KOPT-K1 (cell line): ENCODE results near the gene SP9.

Experiments used
- H3K27ac ChIP-seq: fragments of 200-600 bp; sonication (generic); 2 replicates; pipeline ENCODE4 v1.5.1; 2016; ENCODE audit warnings: antibody characterized with exemption, mild to moderate bottlenecking, low read depth, low read length; ENCODE audit not compliant: poor library complexity, severe bottlenecking
- H3K36me3 ChIP-seq: fragments of 200-600 bp; sonication (generic); 2 replicates; pipeline ENCODE4 v1.5.1; 2017; ENCODE audit warnings: antibody characterized with exemption, mild to moderate bottlenecking, low read length, moderate library complexity; ENCODE audit not compliant: insufficient read depth
- H3K9me3 ChIP-seq: fragments of 200-600 bp; sonication (generic); 2 replicates; pipeline ENCODE4 v1.5.1; 2017; ENCODE audit warnings: antibody characterized with exemption, low read length, mild to moderate bottlenecking; ENCODE audit not compliant: insufficient read depth, poor library complexity, severe bottlenecking

SP9 gene

GRCh38 chr2:174328961-174329715 lies 5.6 kb upstream of the SP9 start:
- H3K36me3 ChIP-seq, result no peaks in the 10 kb centered on the region
- H3K27ac ChIP-seq, result no peak overlapping the region
- peaks cover 26% of the 10 kb centered on the region for H3K9me3 ChIP-seq

DNA sequence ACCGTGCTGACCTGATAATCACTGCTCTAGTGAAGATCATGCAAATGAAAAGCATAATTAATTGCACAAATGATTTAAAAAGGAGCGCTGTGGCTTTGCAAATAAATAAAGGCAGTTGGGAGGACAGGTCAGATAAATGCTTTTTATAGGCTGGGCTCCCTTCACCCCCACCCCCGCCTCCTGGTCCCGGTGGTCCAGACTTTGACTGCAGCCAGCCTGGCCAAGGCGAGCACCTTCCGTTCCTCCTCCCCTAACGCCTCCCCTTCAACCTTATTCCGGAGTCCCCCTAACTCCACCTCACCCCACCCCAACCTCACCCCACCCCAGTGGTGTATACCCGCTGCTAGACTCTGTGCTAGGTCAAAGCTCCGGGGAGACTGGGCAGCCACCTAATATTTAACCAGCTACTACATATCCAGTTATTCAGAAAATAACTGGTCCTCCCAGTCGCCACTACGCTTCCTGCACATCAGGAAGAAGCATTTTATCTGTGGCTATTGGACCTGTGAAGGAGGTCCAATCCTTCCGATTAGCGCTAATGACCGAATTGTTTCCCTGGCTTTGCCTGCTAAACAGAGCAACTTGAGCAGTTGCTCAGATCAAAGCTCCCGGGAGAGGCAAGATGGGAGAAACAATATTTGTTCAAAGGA lies 3.7 kb upstream of the SP9 start:
- Histone ChIP-seq H3K9me3 (peaks cover 22% of the 10 kb centered on the region), H3K27ac (no peak overlapping the region), H3K36me3 (no peaks in the 10 kb centered on the region)

DNA sequence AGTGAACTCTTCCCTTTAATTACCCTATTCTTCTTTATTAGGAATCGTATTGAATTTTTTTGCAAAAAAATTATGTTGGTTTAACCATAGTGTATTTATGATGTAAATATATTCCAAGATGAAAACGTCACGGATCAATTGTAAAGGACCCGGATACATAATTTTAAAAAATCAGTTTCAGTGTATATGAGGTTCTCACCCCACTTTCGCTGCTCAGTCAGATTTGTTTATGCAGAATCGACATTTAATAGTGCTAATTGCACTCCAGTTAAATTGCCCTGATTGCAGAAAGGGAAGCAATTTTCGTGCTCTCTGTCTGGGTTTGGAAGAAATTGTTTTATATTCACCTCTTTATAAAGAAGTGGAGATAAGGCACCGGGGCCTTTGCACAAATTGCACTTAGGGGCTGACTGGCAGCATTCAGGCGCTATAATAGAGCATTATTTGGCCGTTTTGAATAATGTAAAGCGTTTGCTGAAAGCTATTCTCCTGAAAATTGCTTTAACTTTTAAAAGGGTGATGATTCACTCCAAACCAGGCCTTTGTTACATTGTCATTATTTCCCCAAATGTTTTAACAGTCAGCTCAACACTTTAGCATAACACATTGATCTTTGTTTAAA lies 3.0 kb upstream of the SP9 start:
- Histone ChIP-seq H3K36me3 (no peaks in the 10 kb centered on the region), H3K9me3 (peaks cover 16% of the 10 kb centered on the region), H3K27ac (no peak overlapping the region)

GRCh38 chr2:174332217-174332963 lies 2.4 kb upstream of the SP9 start:
- H3K27ac ChIP-seq, result no peak overlapping the region
- H3K9me3 ChIP-seq, result peaks cover 9% of the 10 kb centered on the region
- no peaks in the 10 kb centered on the region for H3K36me3 ChIP-seq

GRCh38 chr2:174333017-174333371 lies 1.8 kb upstream of the SP9 start:
- Histone ChIP-seq H3K27ac (no peak overlapping the region), H3K36me3 (no peaks in the 10 kb centered on the region), H3K9me3 (peaks cover 3% of the 10 kb centered on the region)

DNA sequence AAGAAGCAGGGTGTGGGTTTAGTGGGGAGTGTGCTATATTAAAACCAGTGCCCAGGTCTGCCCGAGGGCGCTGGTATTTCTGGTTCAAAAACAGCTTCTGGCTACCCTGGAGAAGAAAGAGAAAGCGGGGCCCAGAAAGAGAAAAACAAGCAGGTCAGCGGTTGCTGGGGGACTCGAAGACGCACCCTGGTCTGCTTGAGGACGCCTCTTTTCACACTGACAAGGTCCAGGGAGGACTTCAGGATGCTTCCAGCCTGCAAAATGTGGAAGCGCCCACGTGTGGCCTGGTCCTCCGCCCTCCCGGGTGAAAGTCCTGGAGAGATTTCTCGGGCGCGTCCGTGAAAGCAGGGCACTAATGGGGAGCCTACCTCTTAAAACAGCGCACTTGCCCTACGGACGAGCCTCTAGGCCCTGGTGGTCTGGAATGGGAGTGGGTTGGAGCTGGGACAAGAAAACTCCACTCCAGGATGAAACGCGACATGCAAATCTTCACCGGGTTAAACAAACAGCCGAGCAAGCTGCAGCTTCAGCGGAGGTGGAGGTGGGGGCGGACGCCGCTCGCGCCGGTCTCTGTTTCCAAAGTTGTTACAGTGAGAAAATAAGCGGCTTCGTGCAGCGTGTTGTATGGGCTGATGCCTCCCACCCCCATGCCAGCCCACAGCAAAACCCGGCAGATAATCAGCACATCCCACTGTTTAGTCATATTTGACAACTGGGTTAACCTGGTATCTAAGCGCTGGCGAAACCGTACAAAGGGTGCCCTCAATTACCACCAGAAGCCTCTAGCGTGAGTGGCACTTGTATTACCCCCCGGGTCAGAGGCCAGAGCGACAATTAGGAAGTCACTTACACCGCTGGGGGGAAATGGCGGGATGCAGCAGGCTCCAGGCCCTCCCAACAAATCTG lies 1.1 kb upstream of the SP9 start:
- Histone ChIP-seq H3K9me3 (no peaks in the 10 kb centered on the region), H3K36me3 (no peaks in the 10 kb centered on the region), H3K27ac (no peak overlapping the region)

- H3K36me3 ChIP-seq, result no peaks in the 10 kb centered on the region
- H3K9me3 ChIP-seq, result no peaks in the 10 kb centered on the region
- H3K27ac ChIP-seq, result no peak overlapping the region
These were observed 457 bp upstream of the SP9 start for GRCh38 chr2:174334278-174334715.

- Histone ChIP-seq H3K36me3 (no peaks in the 10 kb centered on the region), H3K27ac (no peak overlapping the region), H3K9me3 (no peaks in the 10 kb centered on the region)
These were observed 667 bp downstream of the SP9 start for GRCh38 chr2:174335254-174335987.

DNA sequence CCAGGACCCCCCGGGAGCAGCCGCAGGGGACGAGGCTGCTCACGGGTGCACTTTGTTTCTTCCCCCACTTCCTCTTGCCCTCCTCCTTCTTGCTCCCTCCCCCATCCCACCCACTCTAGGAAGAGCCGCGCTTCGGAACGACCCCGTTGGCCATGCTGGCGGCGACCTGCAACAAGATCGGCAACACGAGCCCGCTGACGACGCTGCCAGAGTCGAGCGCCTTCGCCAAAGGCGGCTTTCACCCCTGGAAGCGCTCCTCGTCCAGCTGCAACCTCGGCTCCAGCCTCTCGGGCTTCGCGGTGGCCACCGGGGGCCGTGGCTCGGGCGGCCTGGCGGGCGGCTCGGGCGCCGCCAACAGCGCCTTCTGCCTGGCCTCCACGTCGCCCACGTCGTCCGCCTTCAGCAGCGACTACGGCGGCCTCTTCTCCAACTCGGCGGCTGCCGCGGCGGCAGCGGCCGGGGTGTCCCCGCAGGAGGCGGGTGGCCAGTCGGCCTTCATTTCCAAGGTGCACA lies 1.3 kb downstream of the SP9 start:
- no peak overlapping the region for H3K27ac ChIP-seq
- H3K9me3 ChIP-seq, result no peaks in the 10 kb centered on the region
- H3K36me3 ChIP-seq, result no peaks in the 10 kb centered on the region

GRCh38 chr2:174336501-174337336 lies 2.0 kb downstream of the SP9 start:
- Histone ChIP-seq H3K9me3 (no peaks in the 10 kb centered on the region), H3K27ac (no peak overlapping the region), H3K36me3 (no peaks in the 10 kb centered on the region)

- no peaks in the 10 kb centered on the region for H3K9me3 ChIP-seq
- no peaks in the 10 kb centered on the region for H3K36me3 ChIP-seq
- H3K27ac ChIP-seq, result no peak overlapping the region
These were observed 2.8 kb downstream of the SP9 start for GRCh38 chr2:174337337-174338146.

- Histone ChIP-seq H3K27ac (no peak overlapping the region), H3K36me3 (no peaks in the 10 kb centered on the region), H3K9me3 (no peaks in the 10 kb centered on the region)
These were observed 3.4 kb downstream of the SP9 start for GRCh38 chr2:174338147-174338605.
